NCI-H1105 treated with DMSO at 0.1 percent for 48 hours (cell line): ENCODE results near the gene HHAT.
A peak's percentile ranks its signal among the peaks of the same experiment; 100 is the strongest.

Experiments
- DNase-seq: peaks from one replicate; lab custom pipeline; 2025; lab: John Stamatoyannopoulos, UW

Gene HHAT

GRCh38 chr1:210441028-210441427, 112.3 kb downstream of the HHAT start:
- no peak for DNase-seq

DNA sequence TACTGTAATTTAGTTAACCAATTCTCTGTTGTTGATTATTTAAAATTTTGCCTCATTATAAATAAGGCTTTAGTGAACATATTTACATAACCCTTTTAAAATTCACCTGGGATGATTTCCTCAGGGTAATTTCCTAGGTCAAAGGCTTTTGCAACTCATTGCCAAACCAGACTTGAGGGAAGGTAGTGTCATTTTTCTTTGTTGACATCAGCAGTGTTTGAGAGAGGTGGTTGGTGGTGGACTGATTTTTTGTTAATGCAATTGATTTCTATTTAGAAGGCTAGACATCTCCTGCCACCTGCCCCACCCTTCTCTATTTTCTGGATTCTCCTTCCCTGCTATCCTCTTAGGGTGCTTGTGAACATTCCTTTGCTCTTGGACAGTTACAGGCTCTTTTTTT, 116.8 kb downstream of the HHAT start:
- DNase-seq, result no peak

- no peak for DNase-seq
Observed at GRCh38 chr1:210445931-210446330, 117.2 kb downstream of the HHAT start.

DNA sequence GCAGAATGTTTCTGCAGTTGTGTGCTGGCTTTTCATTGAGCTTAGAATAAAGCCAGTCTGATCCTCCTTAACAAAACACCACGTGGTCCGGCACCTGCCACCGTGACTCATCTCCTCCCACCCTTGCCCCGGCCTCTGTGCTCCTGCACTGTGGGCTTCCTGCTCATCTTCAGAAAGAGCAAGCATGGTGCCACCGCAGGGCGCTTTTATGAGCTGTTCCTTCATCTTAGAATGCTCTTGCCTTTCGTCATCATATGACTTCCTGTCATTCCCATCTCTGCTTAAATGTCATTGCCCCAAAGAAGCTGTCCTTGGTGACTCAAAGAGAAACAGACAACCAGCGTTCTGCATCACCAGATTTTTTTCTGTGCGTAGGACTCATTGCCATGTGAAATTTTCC, 117.8 kb downstream of the HHAT start:
- no peak for DNase-seq

DNA sequence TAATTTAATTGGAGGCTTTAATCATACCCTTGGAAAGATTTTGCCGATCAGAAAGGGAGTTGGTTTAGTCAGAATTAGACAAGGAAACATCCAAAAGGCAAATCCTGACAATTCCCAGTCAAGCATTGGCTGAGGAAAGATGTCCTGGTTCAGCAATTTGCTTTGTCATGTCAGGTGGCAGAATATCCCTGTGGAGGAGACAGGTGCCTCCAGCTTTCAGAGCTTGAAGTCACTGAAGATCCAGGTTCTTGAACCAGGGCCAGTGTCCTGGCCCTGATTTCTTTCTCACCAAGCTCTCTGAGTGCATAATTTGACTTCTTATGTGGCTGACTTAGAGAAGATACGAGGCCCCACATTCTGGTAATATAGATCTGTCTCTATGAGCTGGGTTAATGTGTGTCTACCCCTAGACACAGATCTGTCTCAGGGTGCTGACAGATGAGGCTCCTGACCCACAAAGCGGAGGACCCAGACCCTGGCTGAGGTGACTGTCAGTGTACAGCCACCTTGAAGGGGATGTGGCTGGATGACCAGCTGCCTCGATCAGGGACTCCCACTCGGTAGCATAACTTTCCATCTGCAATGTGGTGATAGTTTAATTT, 118.9 kb downstream of the HHAT start:
- DNase-seq, result no peak

- DNase-seq, result peak; percentile 84
Observed at GRCh38 chr1:210448297-210448892, 119.7 kb downstream of the HHAT start.

DNA sequence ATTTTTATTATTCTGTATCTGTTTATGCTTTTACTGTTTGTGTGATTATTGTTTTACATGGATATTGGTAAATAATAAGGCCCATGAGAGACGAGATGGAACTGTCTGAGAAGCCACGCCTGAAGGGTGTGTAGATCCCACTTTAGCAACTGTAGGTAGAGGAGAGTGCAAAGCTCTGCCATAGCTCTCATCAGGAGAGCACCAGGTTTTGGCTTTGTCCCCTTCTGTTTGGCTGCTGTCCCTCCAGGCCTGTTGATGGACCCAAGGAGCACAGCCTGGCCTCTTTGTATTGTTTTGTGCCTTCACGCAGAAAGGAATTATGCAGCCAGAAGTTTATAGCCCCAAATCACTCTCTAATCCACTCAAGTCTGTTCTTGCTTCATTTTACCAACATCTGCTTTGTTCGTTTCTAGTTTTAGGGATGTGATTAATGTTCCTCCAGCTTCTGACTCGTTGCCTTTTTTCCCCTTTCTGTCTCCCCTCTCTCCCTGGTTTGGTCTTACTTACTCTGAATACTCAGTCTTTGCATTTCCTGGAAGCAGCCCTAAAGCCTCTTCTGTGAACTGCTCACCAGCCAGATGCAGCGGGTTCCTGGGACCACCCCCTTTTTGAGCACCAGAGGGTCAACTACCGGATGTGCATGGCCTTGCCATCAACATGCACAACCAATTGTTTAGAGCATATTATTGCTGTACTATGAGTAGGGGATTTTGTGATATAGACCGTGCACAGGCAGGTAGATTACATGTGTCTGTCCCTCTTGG, 127.3 kb downstream of the HHAT start:
- DNase-seq, result no peak

GRCh38 chr1:210456731-210457255, 128.1 kb downstream of the HHAT start:
- no peak for DNase-seq

DNA sequence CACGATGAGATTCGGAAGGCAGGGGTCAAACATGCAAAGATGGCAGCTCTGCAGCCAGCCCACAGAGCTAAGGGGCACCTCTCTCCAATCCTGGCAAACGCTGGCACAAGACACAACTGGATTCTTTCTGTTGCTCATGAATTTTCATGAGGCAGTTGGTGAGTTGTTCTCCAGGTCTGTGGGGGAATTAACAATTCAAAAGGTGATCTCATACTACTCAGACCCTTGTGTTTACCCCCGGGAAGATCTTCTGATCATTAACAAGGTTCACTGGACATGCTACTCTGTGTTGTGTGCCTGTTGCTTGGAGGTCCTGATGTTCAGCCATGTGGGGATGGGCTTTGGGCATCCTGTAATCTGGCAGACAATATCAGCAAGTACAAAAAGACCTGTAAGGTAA, 128.9 kb downstream of the HHAT start:
- no peak for DNase-seq

DNA sequence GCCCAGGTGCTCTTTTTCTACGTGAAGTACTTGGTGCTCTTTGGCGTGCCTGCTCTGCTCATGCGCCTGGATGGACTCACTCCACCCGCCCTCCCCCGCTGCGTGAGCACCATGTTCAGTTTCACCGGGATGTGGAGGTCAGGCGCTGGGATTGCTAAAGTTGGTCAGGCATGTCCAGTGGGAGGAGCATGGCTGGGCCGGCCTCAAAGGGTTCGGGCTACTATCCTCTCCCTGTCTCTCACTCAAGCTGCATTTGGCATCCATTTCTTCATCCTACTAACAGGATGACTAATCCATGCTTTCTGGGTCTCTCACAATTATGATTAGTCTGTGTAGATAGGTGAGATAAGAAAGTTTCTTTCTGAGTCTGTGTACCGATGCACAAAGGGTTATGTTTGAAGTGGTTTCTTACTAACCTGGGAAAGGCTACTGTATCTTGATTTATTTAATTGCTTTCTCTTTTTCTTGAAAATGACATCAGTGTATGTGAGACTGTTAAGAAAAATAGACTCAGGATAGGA, 135.9 kb downstream of the HHAT start:
- peak; percentile 78 for DNase-seq

DNA sequence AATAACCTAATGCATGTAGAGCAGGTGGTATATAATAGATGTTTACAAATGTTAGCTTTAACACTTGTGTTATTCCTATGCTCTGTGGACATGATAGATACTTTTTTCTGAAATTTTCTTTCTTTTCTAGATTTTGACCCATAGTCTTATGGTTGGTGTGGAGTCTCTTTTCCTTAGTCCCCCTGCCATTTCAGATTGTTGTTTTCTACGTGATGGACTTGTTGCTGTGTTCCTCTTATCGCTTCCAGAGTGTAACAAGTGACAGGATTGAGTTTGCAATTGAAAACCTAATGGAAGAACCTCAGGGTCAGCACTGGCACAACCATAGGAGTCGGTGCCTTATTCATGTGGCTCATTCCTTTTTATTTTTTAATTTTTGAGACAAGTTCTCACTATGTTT, 136.4 kb downstream of the HHAT start:
- no peak for DNase-seq

DNA sequence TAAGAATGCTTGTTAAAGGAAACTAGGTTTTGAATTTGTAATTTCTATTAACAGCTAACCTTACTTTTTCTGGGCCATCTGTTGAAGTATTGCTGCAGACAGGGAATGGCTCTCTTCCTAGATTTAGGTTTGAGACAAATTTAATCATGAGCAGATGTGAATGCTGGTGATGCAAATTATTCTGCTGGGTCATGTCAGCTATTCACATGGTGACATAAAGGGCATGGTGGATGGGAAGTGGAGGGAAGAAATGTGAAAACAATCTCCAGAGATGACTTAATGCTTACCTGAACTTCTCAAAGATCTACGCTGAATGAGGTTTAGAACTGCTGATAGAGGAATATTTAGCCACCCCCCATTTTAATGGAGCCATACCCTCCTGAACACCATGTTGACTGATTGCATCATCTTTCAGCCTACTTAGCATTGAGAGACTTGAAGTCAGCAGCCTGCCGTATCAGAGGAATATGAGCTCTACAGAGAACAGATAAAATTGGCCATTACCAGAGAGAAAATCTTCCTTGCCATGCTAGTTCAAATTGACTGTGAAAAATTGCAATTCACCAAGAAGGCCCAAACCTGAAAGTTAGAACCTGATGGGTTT, 138.8 kb downstream of the HHAT start:
- no peak for DNase-seq

GRCh38 chr1:210469441-210469840, 140.7 kb downstream of the HHAT start:
- no peak for DNase-seq

- DNase-seq, result no peak
Observed at GRCh38 chr1:210475321-210475720, 146.6 kb downstream of the HHAT start.

DNA sequence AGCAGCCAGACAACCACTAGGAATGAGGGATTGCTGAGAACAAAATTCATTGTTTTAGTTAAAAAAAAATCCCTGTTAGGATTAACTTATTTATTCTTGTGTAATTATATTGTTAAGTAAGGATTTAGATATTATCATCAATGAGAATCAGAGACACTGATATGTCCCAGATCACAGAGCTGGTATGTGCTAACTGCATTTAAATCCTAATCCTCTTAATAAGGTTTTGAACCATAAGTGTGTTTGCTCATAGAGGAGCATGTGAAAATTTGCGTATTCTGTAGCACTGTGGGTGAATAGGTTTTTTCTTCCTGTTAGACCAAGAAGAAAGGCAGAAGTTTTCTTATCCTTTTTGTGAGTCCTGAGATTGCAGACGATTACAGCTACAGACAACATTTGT, 147.1 kb downstream of the HHAT start:
- no peak for DNase-seq

DNA sequence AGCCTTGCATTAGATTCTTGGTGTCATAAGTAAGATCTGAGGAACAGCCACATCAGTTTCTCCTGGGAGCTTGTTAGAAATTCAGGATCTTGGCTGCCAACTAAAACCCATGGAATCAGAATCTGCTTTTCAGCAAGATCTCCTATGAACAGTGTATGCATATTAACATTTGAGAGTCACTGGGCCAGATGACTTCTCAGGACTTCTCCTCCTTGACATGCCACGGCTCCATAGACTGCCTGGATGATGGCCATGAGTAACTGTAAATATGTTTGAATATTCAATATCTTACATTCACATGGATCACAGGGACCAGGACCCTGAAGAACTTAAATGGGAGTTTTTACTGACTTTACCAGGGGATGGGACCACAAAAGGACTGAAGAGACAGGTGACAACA, 148.0 kb downstream of the HHAT start:
- no peak for DNase-seq

DNA sequence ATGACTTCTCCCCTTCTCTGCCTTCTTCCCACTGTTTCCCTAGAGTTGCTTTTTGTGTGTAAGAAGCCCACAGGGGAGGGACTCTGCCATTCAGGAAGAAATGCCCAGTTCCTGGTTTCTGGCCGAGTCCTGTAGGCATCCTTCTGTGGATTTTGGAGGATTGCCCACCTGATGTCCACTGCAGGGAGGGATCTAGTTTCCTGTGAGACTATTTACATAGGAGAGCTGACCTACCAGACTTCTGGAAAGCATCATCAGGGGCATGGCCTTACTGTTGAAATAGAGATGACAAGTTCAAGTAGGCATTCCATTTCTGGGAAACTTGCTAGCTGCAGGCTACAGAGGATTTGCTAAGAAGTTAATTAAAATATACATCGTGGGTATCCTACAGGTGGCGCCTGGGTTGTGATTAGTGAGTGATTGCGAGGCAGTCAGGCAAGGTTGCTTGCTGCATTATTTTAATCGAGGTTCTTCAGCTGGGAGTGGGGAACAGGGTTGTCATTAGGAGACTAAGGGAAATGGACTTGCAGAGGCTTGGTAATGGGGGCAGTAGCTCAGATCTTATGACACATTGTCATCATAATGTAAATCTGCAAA, 148.7 kb downstream of the HHAT start:
- no peak for DNase-seq

DNA sequence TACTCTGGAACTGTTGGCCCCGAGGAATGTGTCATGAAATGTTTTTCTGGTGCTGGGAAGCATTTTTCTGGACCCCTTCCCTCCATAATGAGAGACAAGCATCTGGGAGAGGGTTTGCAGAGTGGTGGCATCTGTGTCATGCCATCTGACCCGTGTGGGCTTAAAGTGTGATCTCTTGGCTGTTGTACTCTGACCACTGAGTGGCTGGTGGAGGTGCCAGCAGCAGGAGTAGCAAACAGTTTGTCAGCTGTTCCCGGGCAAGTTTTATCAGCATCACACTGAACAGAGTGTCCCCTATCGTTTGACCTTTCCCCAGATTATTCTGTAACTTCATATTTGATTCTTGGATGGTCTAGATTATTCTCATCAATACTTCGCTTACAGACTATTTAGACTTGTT, 150.1 kb downstream of the HHAT start:
- no peak for DNase-seq

DNA sequence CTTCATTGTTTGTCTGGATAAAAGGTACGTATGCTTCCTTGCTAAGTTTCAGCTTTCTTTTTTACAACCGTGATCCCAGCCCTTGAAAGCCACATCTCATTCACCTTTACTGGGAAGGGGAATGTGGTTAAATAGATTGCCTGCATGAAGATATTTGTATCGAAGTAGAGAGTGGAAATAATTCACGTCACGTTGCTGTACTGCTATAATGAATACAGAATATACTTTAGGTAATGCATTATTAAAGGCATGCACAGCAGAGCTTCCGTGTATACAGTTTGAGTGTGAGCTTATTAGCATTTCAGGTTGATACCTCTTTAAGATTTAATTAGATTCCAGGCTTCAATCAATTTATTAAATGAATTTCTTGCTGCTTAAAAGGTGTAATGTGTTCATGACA, 153.8 kb downstream of the HHAT start:
- no peak for DNase-seq

DNA sequence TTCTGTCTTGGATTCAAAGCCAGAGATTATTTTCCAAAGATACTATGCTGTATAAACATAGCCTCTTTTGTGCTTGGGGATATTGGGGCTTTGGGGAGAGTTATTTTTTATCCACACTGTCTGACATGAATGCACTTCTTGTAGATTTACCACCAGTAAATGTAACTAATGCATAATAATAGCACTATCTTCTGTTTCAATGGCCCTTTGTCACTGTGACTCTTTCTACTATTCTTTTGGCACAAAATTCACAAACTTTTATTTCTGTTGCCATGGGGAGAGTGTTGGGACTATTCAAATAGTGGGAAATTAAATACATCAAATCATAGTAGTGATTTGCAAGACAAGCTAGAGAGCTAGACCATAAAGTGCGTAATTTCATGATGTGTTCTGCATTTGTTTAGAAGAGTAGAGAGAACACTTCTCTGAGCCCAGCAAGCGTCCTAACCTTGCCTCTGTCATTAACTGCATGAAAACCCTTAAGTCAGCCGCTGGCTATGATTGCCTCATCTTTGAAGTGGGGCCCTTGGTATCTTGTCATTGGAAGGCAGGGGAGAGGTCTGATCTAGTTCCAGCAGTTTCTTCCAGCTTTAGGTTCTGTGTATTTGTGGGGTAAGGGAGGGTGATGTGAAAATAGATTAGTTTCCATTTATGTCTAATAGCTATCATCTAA, 154.4 kb downstream of the HHAT start:
- no peak for DNase-seq

DNA sequence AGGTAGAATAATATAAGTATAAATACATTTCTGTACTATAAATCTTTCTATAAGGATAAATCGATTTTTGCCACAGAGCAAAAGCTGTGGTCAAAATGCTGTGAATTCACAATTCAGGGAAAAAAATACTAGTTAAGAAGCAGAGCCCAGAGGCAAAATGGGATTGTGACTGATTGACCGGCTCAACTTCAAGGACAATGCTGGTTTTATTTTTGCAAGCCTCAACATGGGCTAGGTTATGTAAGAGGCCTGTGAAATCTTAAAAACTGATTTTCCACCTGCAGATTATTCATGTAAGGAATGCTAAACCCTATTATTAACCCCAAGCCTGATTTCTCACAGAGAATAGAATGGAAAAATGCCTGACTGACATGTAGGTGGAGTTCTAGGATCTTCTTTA, 155.1 kb downstream of the HHAT start:
- no peak for DNase-seq

- no peak for DNase-seq
Observed at GRCh38 chr1:210487021-210487420, 158.3 kb downstream of the HHAT start.
